GM12878 (cell line): ENCODE results near the gene PGLYRP3. TPM values are rescaled to one million over a fixed set of nuclear protein-coding genes. Genes with fewer than 3 reads are reported as not detected.

Source experiments
- ATAC-seq: fragments of 200-7000 bp; cut with Tn5 transposase; 3 replicates; pipeline ENCODE4 v1.9.1; 2020; ENCODE audit warnings: mild to moderate bottlenecking, moderate library complexity
- BruUV-seq: library from RNA; stranded (reverse); fragments of 400-500 nt; replicated peaks from 2 replicates; lab custom pipeline; 2021; lab: Mats Ljungman, UMichigan
- CTCF ChIA-PET: fragments of 300-600 bp; sonication (Branson Sonifier 250); formaldehyde crosslinking; extraction: SDS; loops from one replicate; lab custom pipeline; 2021; ENCODE audit warnings: inconsistent platforms; lab: Yijun Ruan, JAX
- POLR2A ChIA-PET: fragments of 350-600 bp; formaldehyde crosslinking; extraction: SDS; loops from one replicate; lab custom pipeline; 2021; ENCODE audit warnings: inconsistent platforms; lab: Charles Lee
- RAD21 ChIA-PET: fragments of 300-600 bp; sonication (Branson Sonifier 250); formaldehyde crosslinking; loops from one replicate; lab custom pipeline; 2023; ENCODE audit warnings: antibody characterized with exemption; ENCODE audit not compliant: unreplicated experiment; lab: Charles Lee
- SMC1A ChIA-PET: fragments of 300-600 bp; sonication (Branson Sonifier 250); formaldehyde crosslinking; loops from one replicate; lab custom pipeline; 2023; ENCODE audit not compliant: unreplicated experiment, uncharacterized antibody; lab: Charles Lee
- DNase-seq: peaks from one replicate; pipeline ENCODE4 v3.0.0-alpha.2; 2011; ENCODE audit warnings: low read depth, low spot score
- FAIRE-seq: peaks from 3 replicates; lab custom pipeline; 2011; peaks lifted over from hg19 to GRCh38; lab: Jason Lieb, UNC
- H2AFZ ChIP-seq: 2 replicates; pipeline ENCODE4 v1.6.0; 2011; ENCODE audit warnings: low read depth, low read length, control low read depth; ENCODE audit not compliant: control insufficient read depth
- H3K27ac ChIP-seq: 2 replicates; pipeline ENCODE4 v1.5.1; 2011; ENCODE audit warnings: control low read depth; ENCODE audit not compliant: control insufficient read depth, insufficient read depth
- H3K27me3 ChIP-seq, 2 experiments: replicated peaks in 1 of 2; 2 replicates each; pipeline versions ENCODE4 v1.6.0 to v1.6.1; 2011; ENCODE audit warnings: low read length in 1 of 2; ENCODE audit not compliant: control insufficient read depth in 2 of 2, insufficient read depth in 2 of 2
- H3K36me3 ChIP-seq, 2 experiments: 2 replicates each; pipeline ENCODE4 v1.5.1; 2011; ENCODE audit warnings: low read length in 1 of 2; ENCODE audit not compliant: control insufficient read depth in 2 of 2, insufficient read depth in 2 of 2
- H3K4me1 ChIP-seq: 2 replicates; pipeline ENCODE4 v1.6.1; 2011; ENCODE audit warnings: mild to moderate bottlenecking, low read length, moderate library complexity, mixed read lengths; ENCODE audit not compliant: control insufficient read depth, insufficient read depth
- H3K4me2 ChIP-seq: 2 replicates; pipeline ENCODE4 v1.6.0; 2011; ENCODE audit warnings: control low read depth; ENCODE audit not compliant: control insufficient read depth, insufficient read depth
- H3K4me3 ChIP-seq: fragments of 200-600 bp; sonication (generic); 2 replicates; pipeline ENCODE4 v1.5.1; 2016
- H3K79me2 ChIP-seq: 2 replicates; pipeline ENCODE4 v1.6.0; 2011; ENCODE audit warnings: low read length; ENCODE audit not compliant: control insufficient read depth, insufficient read depth
- H3K9ac ChIP-seq: 2 replicates; pipeline ENCODE4 v1.8.0; 2011; ENCODE audit warnings: low read length, control low read depth, mixed read lengths; ENCODE audit not compliant: control insufficient read depth, insufficient read depth
- H3K9me3 ChIP-seq: replicated peaks from 3 replicates; pipeline ENCODE4 v1.5.1; 2011; ENCODE audit warnings: mild to moderate bottlenecking, low read length; ENCODE audit not compliant: control insufficient read depth, insufficient read depth
- H4K20me1 ChIP-seq: 2 replicates; pipeline ENCODE4 v1.6.0; 2011; ENCODE audit not compliant: control insufficient read depth, insufficient read depth
- BHLHE40 ChIP-seq, 2 experiments: fragments of 450-650 bp in 1 of 2; IDR thresholded peaks; 2 replicates each; pipeline ENCODE4 v1.6.1; 2011 to 2017; ENCODE audit warnings: low read depth in 2 of 2, borderline replicate concordance in 1 of 2, improper control_type of control experiment in 1 of 2, low read length in 1 of 2, mild to moderate bottlenecking in 1 of 2
- IRF3 ChIP-seq: fragments of 450-650 bp; IDR thresholded peaks from 2 replicates; pipeline ENCODE4 v1.6.1; 2014; ENCODE audit warnings: mild to moderate bottlenecking
- SMC3 ChIP-seq: IDR thresholded peaks from 2 replicates; pipeline ENCODE4 v1.6.1; 2011; ENCODE audit warnings: low read length, improper control_type of control experiment, borderline replicate concordance
- TCF7 ChIP-seq: IDR thresholded peaks from 2 replicates; pipeline ENCODE4 v1.6.1; 2014; ENCODE audit warnings: antibody characterized with exemption, borderline replicate concordance
- USF2 ChIP-seq: IDR thresholded peaks from 2 replicates; pipeline ENCODE4 v1.6.1; 2011; ENCODE audit warnings: low read depth, low read length, improper control_type of control experiment, borderline replicate concordance
- WGBS: methylation state at CpG from one replicate; pipeline ENCODE4 v1.1.6; 2016; ENCODE audit warnings: low lambda C conversion rate; ENCODE audit not compliant: insufficient replicate concordance, insufficient coverage; ENCODE audit errors: missing lambda C conversion rate; 5-methylcytosine and 5-hydroxymethylcytosine counted together
- in situ Hi-C: fragments of 300-500 bp; cut with MboI; formaldehyde crosslinking; loops from 9 replicates; pipeline ENCODE4 v1.14.3; 2018; ENCODE audit warnings: mixed read lengths
- intact Hi-C: fragments of 100-400 bp; cut with micrococcal nuclease; formaldehyde crosslinking; loops from one replicate; pipeline ENCODE4 v1.14.2; 2022; ENCODE audit not compliant: unreplicated experiment
- polyA plus RNA-seq, 11 experiments: library from polyadenylated mRNA; depleted of rRNA in 4 of 11; unstranded in 6 of 11; stranded (reverse) in 5 of 11; fragments of >200 nt; fragmentation: Nextera tagmentation in 4 of 11; fragmentation: Illumina TruSeq in 1 of 11; extraction: Ambion mirVana in 4 of 11; extraction: Trizol in 1 of 11; gene quantifications; 1 replicate in 1 of 11; 2 replicates in 10 of 11; pipeline versions ENCODE4 v1.2.1 to v1.2.3, GENCODE V29; 2011 to 2016; ENCODE audit warnings: inconsistent platforms in 2 of 11, missing spikeins in 2 of 11, low read depth in 1 of 11
- total RNA-seq, 4 experiments: library from RNA; depleted of rRNA in 3 of 4; stranded (reverse); fragments of >200 nt in 3 of 4; fragmentation: Illumina TruSeq in 1 of 4; extraction: Trizol in 1 of 4; gene quantifications; 2 replicates each; pipeline versions ENCODE4 v1.2.1 to v1.2.3, GENCODE V29; 2013 to 2021
- TF ChIP-seq, protein P1 (sequence below): fragments of 450-650 bp; formaldehyde crosslinking; IDR thresholded peaks from 2 replicates; pipeline ENCODE4 v1.5.0; 2022; ENCODE audit warnings: mild to moderate bottlenecking, missing genetic modification characterization
- TF ChIP-seq, protein P2 (sequence below): IDR thresholded peaks from 2 replicates; pipeline ENCODE4 v1.6.1; 2012; ENCODE audit warnings: low read depth, low read length, improper control_type of control experiment
- TF ChIP-seq, protein P3 (sequence below): IDR thresholded peaks from 2 replicates; pipeline ENCODE4 v1.6.1; 2012; ENCODE audit warnings: low read length, inconsistent platforms
- TF ChIP-seq, protein P4 (sequence below), 3 experiments: IDR thresholded peaks in 2 of 3; conservative IDR thresholded peaks in 1 of 3; 2 replicates each; pipeline ENCODE4 v1.5.1; 2011; ENCODE audit warnings: low read depth in 3 of 3, low read length in 3 of 3, mild to moderate bottlenecking in 3 of 3, control low read depth in 2 of 3, moderate library complexity in 2 of 3, inconsistent platforms in 1 of 3, mixed read lengths in 1 of 3; ENCODE audit not compliant: control insufficient read depth in 2 of 3, insufficient read depth in 1 of 3; ENCODE audit errors: extremely low read depth in 1 of 3

The PGLYRP3 gene
- total and polyA plus RNA-seq, 10 of the 15 experiments (the other 5 are each of a cell fraction or from before 2014, with no cell fraction given) = 0.10 to 0.49 (median 0.18) TPM; not detected in 7

- TF ChIP-seq, protein P1, sequence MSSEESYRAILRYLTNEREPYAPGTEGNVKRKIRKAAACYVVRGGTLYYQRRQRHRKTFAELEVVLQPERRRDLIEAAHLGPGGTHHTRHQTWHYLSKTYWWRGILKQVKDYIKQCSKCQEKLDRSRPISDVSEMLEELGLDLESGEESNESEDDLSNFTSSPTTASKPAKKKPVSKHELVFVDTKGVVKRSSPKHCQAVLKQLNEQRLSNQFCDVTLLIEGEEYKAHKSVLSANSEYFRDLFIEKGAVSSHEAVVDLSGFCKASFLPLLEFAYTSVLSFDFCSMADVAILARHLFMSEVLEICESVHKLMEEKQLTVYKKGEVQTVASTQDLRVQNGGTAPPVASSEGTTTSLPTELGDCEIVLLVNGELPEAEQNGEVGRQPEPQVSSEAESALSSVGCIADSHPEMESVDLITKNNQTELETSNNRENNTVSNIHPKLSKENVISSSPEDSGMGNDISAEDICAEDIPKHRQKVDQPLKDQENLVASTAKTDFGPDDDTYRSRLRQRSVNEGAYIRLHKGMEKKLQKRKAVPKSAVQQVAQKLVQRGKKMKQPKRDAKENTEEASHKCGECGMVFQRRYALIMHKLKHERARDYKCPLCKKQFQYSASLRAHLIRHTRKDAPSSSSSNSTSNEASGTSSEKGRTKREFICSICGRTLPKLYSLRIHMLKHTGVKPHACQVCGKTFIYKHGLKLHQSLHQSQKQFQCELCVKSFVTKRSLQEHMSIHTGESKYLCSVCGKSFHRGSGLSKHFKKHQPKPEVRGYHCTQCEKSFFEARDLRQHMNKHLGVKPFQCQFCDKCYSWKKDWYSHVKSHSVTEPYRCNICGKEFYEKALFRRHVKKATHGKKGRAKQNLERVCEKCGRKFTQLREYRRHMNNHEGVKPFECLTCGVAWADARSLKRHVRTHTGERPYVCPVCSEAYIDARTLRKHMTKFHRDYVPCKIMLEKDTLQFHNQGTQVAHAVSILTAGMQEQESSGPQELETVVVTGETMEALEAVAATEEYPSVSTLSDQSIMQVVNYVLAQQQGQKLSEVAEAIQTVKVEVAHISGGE (CRISPR knock-in tag) = no peak
- peak in 1 of 2 experiments; percentile 50; a peak in 2 of 4 replicates for TF ChIP-seq BHLHE40 (IDR thresholded peaks at IDR 0.05; ENCODE audit: borderline replicate concordance in 1 of 2, low read depth in 2 of 2, low read length in 1 of 2)
- no peak for TF ChIP-seq TCF7
- no peak for TF ChIP-seq IRF3
- TF ChIP-seq, protein P2, sequence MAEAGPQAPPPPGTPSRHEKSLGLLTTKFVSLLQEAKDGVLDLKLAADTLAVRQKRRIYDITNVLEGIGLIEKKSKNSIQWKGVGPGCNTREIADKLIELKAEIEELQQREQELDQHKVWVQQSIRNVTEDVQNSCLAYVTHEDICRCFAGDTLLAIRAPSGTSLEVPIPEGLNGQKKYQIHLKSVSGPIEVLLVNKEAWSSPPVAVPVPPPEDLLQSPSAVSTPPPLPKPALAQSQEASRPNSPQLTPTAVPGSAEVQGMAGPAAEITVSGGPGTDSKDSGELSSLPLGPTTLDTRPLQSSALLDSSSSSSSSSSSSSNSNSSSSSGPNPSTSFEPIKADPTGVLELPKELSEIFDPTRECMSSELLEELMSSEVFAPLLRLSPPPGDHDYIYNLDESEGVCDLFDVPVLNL = no peak
Measured at GRCh38 chr1:153277852-153278251, 34.9 kb downstream of the PGLYRP3 start (continued).

- Histone ChIP-seq H3K27ac (no peak overlapping the region), H2AFZ (no peak overlapping the region), H3K4me1 (peaks cover 3% of the 10 kb centered on the region), H3K9ac (no peak overlapping the region), H3K9me3 (no peaks in the 10 kb centered on the region; the same call in 2 of the 3 replicates), H4K20me1 (no peaks in the 10 kb centered on the region), H3K4me2 (no peak overlapping the region), H3K36me3 (no peaks in the 10 kb centered on the region), H3K79me2 (no peaks in the 10 kb centered on the region), H3K27me3 (no peaks in the 10 kb centered on the region), H3K4me3 (no peak overlapping the region)
- no peak for TF ChIP-seq USF2
- TF ChIP-seq SMC3 = no peak
- TF ChIP-seq, protein P3, sequence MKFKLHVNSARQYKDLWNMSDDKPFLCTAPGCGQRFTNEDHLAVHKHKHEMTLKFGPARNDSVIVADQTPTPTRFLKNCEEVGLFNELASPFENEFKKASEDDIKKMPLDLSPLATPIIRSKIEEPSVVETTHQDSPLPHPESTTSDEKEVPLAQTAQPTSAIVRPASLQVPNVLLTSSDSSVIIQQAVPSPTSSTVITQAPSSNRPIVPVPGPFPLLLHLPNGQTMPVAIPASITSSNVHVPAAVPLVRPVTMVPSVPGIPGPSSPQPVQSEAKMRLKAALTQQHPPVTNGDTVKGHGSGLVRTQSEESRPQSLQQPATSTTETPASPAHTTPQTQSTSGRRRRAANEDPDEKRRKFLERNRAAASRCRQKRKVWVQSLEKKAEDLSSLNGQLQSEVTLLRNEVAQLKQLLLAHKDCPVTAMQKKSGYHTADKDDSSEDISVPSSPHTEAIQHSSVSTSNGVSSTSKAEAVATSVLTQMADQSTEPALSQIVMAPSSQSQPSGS = no peak
- TF ChIP-seq, protein P4, sequence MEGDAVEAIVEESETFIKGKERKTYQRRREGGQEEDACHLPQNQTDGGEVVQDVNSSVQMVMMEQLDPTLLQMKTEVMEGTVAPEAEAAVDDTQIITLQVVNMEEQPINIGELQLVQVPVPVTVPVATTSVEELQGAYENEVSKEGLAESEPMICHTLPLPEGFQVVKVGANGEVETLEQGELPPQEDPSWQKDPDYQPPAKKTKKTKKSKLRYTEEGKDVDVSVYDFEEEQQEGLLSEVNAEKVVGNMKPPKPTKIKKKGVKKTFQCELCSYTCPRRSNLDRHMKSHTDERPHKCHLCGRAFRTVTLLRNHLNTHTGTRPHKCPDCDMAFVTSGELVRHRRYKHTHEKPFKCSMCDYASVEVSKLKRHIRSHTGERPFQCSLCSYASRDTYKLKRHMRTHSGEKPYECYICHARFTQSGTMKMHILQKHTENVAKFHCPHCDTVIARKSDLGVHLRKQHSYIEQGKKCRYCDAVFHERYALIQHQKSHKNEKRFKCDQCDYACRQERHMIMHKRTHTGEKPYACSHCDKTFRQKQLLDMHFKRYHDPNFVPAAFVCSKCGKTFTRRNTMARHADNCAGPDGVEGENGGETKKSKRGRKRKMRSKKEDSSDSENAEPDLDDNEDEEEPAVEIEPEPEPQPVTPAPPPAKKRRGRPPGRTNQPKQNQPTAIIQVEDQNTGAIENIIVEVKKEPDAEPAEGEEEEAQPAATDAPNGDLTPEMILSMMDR (IDR thresholded peaks at IDR 0.05 in 2 of 3, conservative IDR thresholded peaks at IDR 0.05 in 1 of 3; ENCODE audit: control insufficient read depth in 2 of 3, extremely low read depth in 1 of 3, insufficient read depth in 1 of 3, low read depth in 3 of 3, low read length in 3 of 3) = no peak
- RAD21 ChIA-PET = no interaction called here
- ATAC-seq (no peak), FAIRE-seq (no peak), DNase-seq (no peak)
- SMC1A ChIA-PET = interaction anchor here (3.4 kb wide), 1 partner anchor 39 kb away, joined by 20 read pairs; no protein-coding TSS in a partner anchor
- in situ Hi-C loops (no loop called here), intact Hi-C loops (no loop called here)
- no TSS peak for BruUV-seq
- POLR2A ChIA-PET = no interaction called here
- 0% methylated on average over 1 of the region's 1 CpG for WGBS
- CTCF ChIA-PET = interaction anchor here (2.2 to 6.2 kb wide), 2 partner anchors 10 to 16 kb away, joined by 8 to 33 read pairs; no protein-coding TSS in a partner anchor
Measured at GRCh38 chr1:153272186-153272585, 40.6 kb downstream of the PGLYRP3 start.
